H1 (cell line): ENCODE data around the gene ANKRD7. TPM values are rescaled to one million over a fixed set of nuclear protein-coding genes. Genes with fewer than 3 reads are reported as not detected.

Experiments
- CTCF ChIA-PET: fragments of 300-600 bp; sonication (Branson Sonifier 250); formaldehyde crosslinking; loops from one replicate; lab custom pipeline; 2021; ENCODE audit not compliant: partially characterized antibody; lab: Charles Lee
- POLR2A ChIA-PET: fragments of 300-600 bp; sonication (Branson Sonifier 250); formaldehyde crosslinking; loops from one replicate; lab custom pipeline; 2021; ENCODE audit warnings: inconsistent platforms; ENCODE audit not compliant: partially characterized antibody; lab: Charles Lee
- DNase-seq, 2 experiments: peaks; one replicate each; pipeline versions ENCODE4 v3.0.0 to v3.0.0-alpha.2; 2010 to 2022; ENCODE audit warnings: low spot score in 2 of 2, low read depth in 1 of 2, mixed read lengths in 1 of 2
- FAIRE-seq: peaks from 2 replicates; lab custom pipeline; 2011; peaks lifted over from hg19 to GRCh38; lab: Jason Lieb, UNC
- H2AFZ ChIP-seq: 2 replicates; pipeline ENCODE4 v1.8.1; 2012; ENCODE audit warnings: low read length, inconsistent platforms
- H2AK5ac ChIP-seq: 2 replicates; pipeline ENCODE4 v1.6.1; 2013; ENCODE audit warnings: low read depth, low read length
- H2BK120ac ChIP-seq: replicated peaks from 2 replicates; pipeline ENCODE3; 2013; ENCODE audit warnings: low read depth, low read length, inconsistent platforms
- H2BK12ac ChIP-seq: 2 replicates; pipeline ENCODE4 v1.6.1; 2013; ENCODE audit warnings: low read depth, low read length
- H2BK15ac ChIP-seq: 2 replicates; pipeline ENCODE4 v1.6.1; 2013; ENCODE audit warnings: low read length
- H2BK20ac ChIP-seq: 2 replicates; pipeline ENCODE4 v1.6.1; 2013; ENCODE audit warnings: low read length
- H2BK5ac ChIP-seq: 2 replicates; pipeline ENCODE4 v1.6.1; 2013; ENCODE audit warnings: low read depth, low read length
- H3K14ac ChIP-seq: 2 replicates; pipeline ENCODE4 v1.6.1; 2013; ENCODE audit warnings: inconsistent platforms; ENCODE audit not compliant: insufficient read length
- H3K18ac ChIP-seq: 2 replicates; pipeline ENCODE4 v1.6.1; 2013; ENCODE audit warnings: low read length; ENCODE audit errors: extremely low read depth
- H3K23ac ChIP-seq: 2 replicates; pipeline ENCODE4 v1.6.1; 2013; ENCODE audit warnings: inconsistent platforms; ENCODE audit not compliant: insufficient read length
- H3K23me2 ChIP-seq: 2 replicates; pipeline ENCODE4 v1.6.1; 2013; ENCODE audit warnings: low read depth, low read length
- H3K27ac ChIP-seq: 2 replicates; pipeline ENCODE4 v1.6.1; 2011; ENCODE audit warnings: low read depth, low read length, inconsistent platforms
- H3K27me3 ChIP-seq, 4 experiments: replicated peaks in 1 of 4; 1 replicate in 1 of 4; 2 replicates in 3 of 4; pipeline versions ENCODE4 v1.6.1 to v1.8.1; 2011 to 2013; ENCODE audit warnings: low read length in 3 of 4, mild to moderate bottlenecking in 3 of 4, inconsistent platforms in 2 of 4, mixed read lengths in 2 of 4, moderate library complexity in 1 of 4; ENCODE audit not compliant: control insufficient read depth in 3 of 4, insufficient read depth in 3 of 4; ENCODE audit errors: extremely low read depth in 1 of 4
- H3K36me3 ChIP-seq, 4 experiments: 2 replicates each; pipeline versions ENCODE4 v1.6.1 to v1.8.1; 2011 to 2013; ENCODE audit warnings: mild to moderate bottlenecking in 4 of 4, low read length in 3 of 4, moderate library complexity in 2 of 4, control low read depth in 1 of 4, inconsistent platforms in 1 of 4; ENCODE audit not compliant: insufficient read depth in 4 of 4, control insufficient read depth in 2 of 4
- H3K4ac ChIP-seq: replicated peaks from 2 replicates; pipeline ENCODE3; 2013; ENCODE audit warnings: low read length, low read depth, mixed read lengths, inconsistent platforms; ENCODE audit not compliant: insufficient read length
- H3K4me1 ChIP-seq, 4 experiments: replicated peaks in 1 of 4; 1 replicate in 1 of 4; 2 replicates in 3 of 4; pipeline versions ENCODE4 v1.6.1 to v1.8.1; 2011 to 2013; ENCODE audit warnings: low read length in 3 of 4, inconsistent platforms in 2 of 4, mixed read lengths in 1 of 4; ENCODE audit not compliant: insufficient read depth in 4 of 4, control insufficient read depth in 3 of 4
- H3K4me2 ChIP-seq, 2 experiments: 2 replicates each; pipeline versions ENCODE4 v1.6.1 to v1.8.1; 2011 to 2013; ENCODE audit warnings: low read depth in 2 of 2, low read length in 2 of 2, control low read depth in 1 of 2, inconsistent platforms in 1 of 2, mild to moderate bottlenecking in 1 of 2; ENCODE audit not compliant: insufficient read depth in 1 of 2
- H3K4me3 ChIP-seq, 4 experiments: fragments of 200-600, 300-600 bp in 1 of 4; sonication (generic), shearing (Covaris generic), sonication (Bioruptor Twin) in 1 of 4; 2 replicates each; pipeline versions ENCODE4 v1.5.1 to v1.8.1; 2011 to 2016; ENCODE audit warnings: low read length in 4 of 4, low read depth in 3 of 4, control low read depth in 2 of 4, inconsistent platforms in 2 of 4, mild to moderate bottlenecking in 2 of 4, mixed read lengths in 1 of 4, moderate library complexity in 1 of 4; ENCODE audit not compliant: insufficient read depth in 2 of 4; ENCODE audit errors: extremely low read depth in 1 of 4
- H3K56ac ChIP-seq: replicated peaks from 2 replicates; pipeline ENCODE3; 2013; ENCODE audit warnings: low read depth, mild to moderate bottlenecking, mixed read lengths, low read length, inconsistent platforms; ENCODE audit not compliant: insufficient read length
- H3K79me1 ChIP-seq: 2 replicates; pipeline ENCODE4 v1.6.1; 2013; ENCODE audit warnings: low read depth, low read length, control low read depth
- H3K79me2 ChIP-seq, 2 experiments: 2 replicates each; pipeline versions ENCODE4 v1.6.1 to v1.8.1; 2012 to 2013; ENCODE audit warnings: low read length in 2 of 2, mild to moderate bottlenecking in 2 of 2, inconsistent platforms in 1 of 2; ENCODE audit not compliant: insufficient read depth in 2 of 2, control insufficient read depth in 1 of 2
- H3K9ac ChIP-seq, 4 experiments: replicated peaks in 1 of 4; 1 replicate in 1 of 4; 2 replicates in 3 of 4; pipeline versions ENCODE4 v1.6.1 to v1.8.1; 2011 to 2013; ENCODE audit warnings: low read depth in 3 of 4, low read length in 3 of 4, control low read depth in 2 of 4, mild to moderate bottlenecking in 2 of 4, moderate library complexity in 2 of 4, inconsistent platforms in 1 of 4; ENCODE audit errors: extremely low read depth in 1 of 4
- H3K9me3 ChIP-seq, 2 experiments: 2 replicates each; pipeline versions ENCODE4 v1.6.1 to v1.8.1; 2012 to 2013; ENCODE audit warnings: mild to moderate bottlenecking in 2 of 2, moderate library complexity in 2 of 2, control low read depth in 1 of 2, inconsistent platforms in 1 of 2, low read depth in 1 of 2, low read length in 1 of 2, mixed read lengths in 1 of 2; ENCODE audit not compliant: insufficient read depth in 2 of 2
- H4K20me1 ChIP-seq, 2 experiments: replicated peaks in 1 of 2; 2 replicates each; pipeline versions ENCODE3 to v1.8.1; 2011 to 2013; ENCODE audit warnings: inconsistent platforms in 2 of 2, low read length in 2 of 2, mild to moderate bottlenecking in 1 of 2; ENCODE audit not compliant: insufficient read depth in 2 of 2, control insufficient read depth in 1 of 2
- H4K5ac ChIP-seq: 2 replicates; pipeline ENCODE4 v1.6.1; 2013; ENCODE audit warnings: low read length, low read depth, mixed read lengths, inconsistent platforms; ENCODE audit not compliant: insufficient read length
- H4K8ac ChIP-seq: 2 replicates; pipeline ENCODE4 v1.8.0; 2013; ENCODE audit warnings: mild to moderate bottlenecking, moderate library complexity, low read length, inconsistent platforms; ENCODE audit not compliant: insufficient read depth; ENCODE audit errors: extremely low read depth
- H4K91ac ChIP-seq: replicated peaks from 2 replicates; pipeline ENCODE3; 2013; ENCODE audit warnings: low read length, mixed read lengths, inconsistent platforms; ENCODE audit not compliant: insufficient read length
- BACH1 ChIP-seq: IDR thresholded peaks from 2 replicates; pipeline ENCODE4 v1.6.1; 2012; ENCODE audit warnings: low read length, improper control_type of control experiment
- CBX5 ChIP-seq: fragments of 300-800, 300-1000 bp; sonication (generic); IDR thresholded peaks from 2 replicates; pipeline ENCODE4 v1.7.1; 2016; ENCODE audit warnings: antibody characterized with exemption, low read length, low read depth
- CBX8 ChIP-seq: fragments of 300-800, 300-1000 bp; sonication (generic); IDR thresholded peaks from 2 replicates; pipeline ENCODE4 v1.7.1; 2016; ENCODE audit warnings: low read depth, low read length, borderline replicate concordance
- CREB1 ChIP-seq: IDR thresholded peaks from 2 replicates; pipeline ENCODE4 v1.6.1; 2012; ENCODE audit warnings: inconsistent platforms
- CTBP2 ChIP-seq: IDR thresholded peaks from 2 replicates; pipeline ENCODE4 v1.7.0; 2011; ENCODE audit warnings: borderline replicate concordance, mild to moderate bottlenecking, moderate library complexity, mixed read lengths, low read length; ENCODE audit not compliant: insufficient read depth, insufficient read length
- EZH2 ChIP-seq: fragments of 200-600 bp; sonication (generic); IDR thresholded peaks from 2 replicates; pipeline ENCODE4 v1.7.1; 2012; ENCODE audit warnings: low read depth, mild to moderate bottlenecking, moderate library complexity, low read length, inconsistent platforms; ENCODE audit not compliant: severe bottlenecking
- HDAC6 ChIP-seq: IDR thresholded peaks from one replicate; pipeline ENCODE4 v1.7.1; 2012; ENCODE audit warnings: low read depth, mild to moderate bottlenecking, inconsistent platforms, low read length, moderate library complexity
- JUND ChIP-seq: IDR thresholded peaks from 2 replicates; pipeline ENCODE4 v1.6.1; 2011; ENCODE audit warnings: mild to moderate bottlenecking, improper control_type of control experiment, low read length
- KDM4A ChIP-seq: IDR thresholded peaks from one replicate; pipeline ENCODE4 v1.7.1; 2012; ENCODE audit warnings: low read depth, mild to moderate bottlenecking, moderate library complexity, low read length, inconsistent platforms; ENCODE audit not compliant: severe bottlenecking
- PHF8 ChIP-seq: fragments of 200-600 bp; sonication (generic); conservative IDR thresholded peaks from 2 replicates; pipeline ENCODE4 v1.7.1; 2012; ENCODE audit warnings: low read depth, mild to moderate bottlenecking, inconsistent platforms, low read length, moderate library complexity
- POLR2A ChIP-seq, 2 experiments: IDR thresholded peaks; 1 replicate in 1 of 2; 2 replicates in 1 of 2; pipeline ENCODE4 v1.6.1; 2011; ENCODE audit warnings: low read depth in 2 of 2, low read length in 2 of 2, mild to moderate bottlenecking in 2 of 2; ENCODE audit errors: control extremely low read depth in 1 of 2
- POLR2AphosphoS5 ChIP-seq: IDR thresholded peaks from 2 replicates; pipeline ENCODE4 v1.6.1; 2011; ENCODE audit warnings: low read depth, low read length
- RAD21 ChIP-seq, 2 experiments: IDR thresholded peaks in 1 of 2; conservative IDR thresholded peaks in 1 of 2; 2 replicates each; pipeline ENCODE4 v1.6.1; 2011; ENCODE audit warnings: low read depth in 2 of 2, low read length in 2 of 2, improper control_type of control experiment in 1 of 2, inconsistent platforms in 1 of 2, mild to moderate bottlenecking in 1 of 2, moderate library complexity in 1 of 2
- SIX5 ChIP-seq: IDR thresholded peaks from 2 replicates; pipeline ENCODE4 v1.6.1; 2011; ENCODE audit warnings: mild to moderate bottlenecking, low read depth, low read length
- TEAD4 ChIP-seq: IDR thresholded peaks from 2 replicates; pipeline ENCODE4 v1.6.1; 2012; ENCODE audit warnings: low read depth, low read length, inconsistent platforms, mixed read lengths
- YY1 ChIP-seq: IDR thresholded peaks from 2 replicates; pipeline ENCODE4 v1.6.1; 2011; ENCODE audit warnings: low read depth, mild to moderate bottlenecking, low read length
- polyA plus RNA-seq, 7 experiments: library from polyadenylated mRNA; depleted of rRNA in 3 of 7; stranded (reverse) in 5 of 7; unstranded in 2 of 7; fragments of >200 nt in 5 of 7; fragments of 200-250 nt in 2 of 7; gene quantifications; 1 replicate in 5 of 7; 2 replicates in 1 of 7; 4 replicates in 1 of 7; pipeline versions ENCODE4 v1.2.1 to v1.2.3, GENCODE V29; 2011 to 2013; ENCODE audit warnings: missing spikeins in 2 of 7, mixed read lengths in 2 of 7
- total RNA-seq: library from RNA; stranded (reverse); fragmentation: NEBNext Ultra II Directional; extraction: Animal tissue kit (Norgen Biotek cat#: 25700); gene quantifications from 2 replicates; pipeline ENCODE4 v1.2.1, GENCODE V29; 2021

The ANKRD7 gene
- total and polyA plus RNA-seq, 2 of the 8 experiments (the other 6 are each of a cell fraction or from before 2014, with no cell fraction given), result not detected

- POLR2A ChIA-PET, result no interaction called here
- no peak overlapping the region for H2AK5ac ChIP-seq
- H2AFZ ChIP-seq, result no peak overlapping the region
- no peaks in the 10 kb centered on the region for H3K27me3 ChIP-seq
- no peak overlapping the region for H2BK120ac ChIP-seq
- DNase-seq, result no peak
- no peak overlapping the region for H3K23ac ChIP-seq
- no peaks in the 10 kb centered on the region for H3K79me2 ChIP-seq
- H3K4me3 ChIP-seq, result no peak overlapping the region
- peaks cover 4 to 9% of the 10 kb centered on the region in 2 experiments; a peak in 3 of 4 replicates for H3K9me3 ChIP-seq
- no peak for FAIRE-seq
- H4K91ac ChIP-seq, result no peak overlapping the region
- H2BK15ac ChIP-seq, result no peak overlapping the region
- no peak overlapping the region for H3K14ac ChIP-seq
- H3K36me3 ChIP-seq, result no peaks in the 10 kb centered on the region
- no peak overlapping the region for H3K56ac ChIP-seq
- no peak overlapping the region for H3K9ac ChIP-seq
- no peak overlapping the region for H3K4ac ChIP-seq
- H3K23me2 ChIP-seq, result no peaks in the 10 kb centered on the region
- TF ChIP-seq CBX5 (no peak), CBX8 (no peak), TEAD4 (no peak), CTBP2 (no peak), KDM4A (no peak), POLR2A (IDR thresholded peaks at IDR 0.05; ENCODE audit: control extremely low read depth in 1 of 2, low read depth in 2 of 2, low read length in 2 of 2) (no peak), PHF8 (no peak), SIX5 (no peak), CREB1 (no peak), EZH2 (no peak), BACH1 (no peak), JUND (no peak), RAD21 (IDR thresholded peaks at IDR 0.05 in 1 of 2, conservative IDR thresholded peaks at IDR 0.05 in 1 of 2; ENCODE audit: low read depth in 2 of 2, low read length in 2 of 2) (no peak), POLR2AphosphoS5 (no peak), HDAC6 (no peak), YY1 (no peak)
- no peak overlapping the region for H2BK20ac ChIP-seq
- H3K27ac ChIP-seq, result no peak overlapping the region
- no peaks in the 10 kb centered on the region for H3K79me1 ChIP-seq
- CTCF ChIA-PET, result no interaction called here
- 0 out of 7 replicates have a peak, but pooled peaks cover 0 to 2% (median 0%) of the 10 kb centered on the region in 4 experiments for H3K4me1 ChIP-seq
- no peak overlapping the region for H2BK5ac ChIP-seq
- H4K5ac ChIP-seq, result no peak overlapping the region
- no peak overlapping the region for H3K18ac ChIP-seq
- no peak overlapping the region for H4K8ac ChIP-seq
- H2BK12ac ChIP-seq, result no peak overlapping the region
- no peak overlapping the region for H3K4me2 ChIP-seq
- no peaks in the 10 kb centered on the region for H4K20me1 ChIP-seq
Observed at GRCh38 chr7:118288098-118288497, 63.6 kb downstream of the ANKRD7 start.
